MG63 (cell line): ENCODE results near the gene CHRNB4. TPM values are rescaled to one million over a fixed set of nuclear protein-coding genes. Genes with fewer than 3 reads are reported as not detected.

Experiments used
- DNase-seq: peaks from one replicate; pipeline ENCODE4 v3.0.0-alpha.2; 2020
- H3K27me3 ChIP-seq: fragments of 250-450 bp; sonication (Bioruptor Pico); 2 replicates; pipeline ENCODE4 v1.5.1; 2020; ENCODE audit warnings: mild to moderate bottlenecking, moderate library complexity
- H3K36me3 ChIP-seq: fragments of 250-450 bp; sonication (Bioruptor Pico); 2 replicates; pipeline ENCODE4 v1.5.1; 2020; ENCODE audit warnings: mild to moderate bottlenecking, moderate library complexity
- H3K4me3 ChIP-seq: fragments of 250-450 bp; sonication (Bioruptor Pico); 2 replicates; pipeline ENCODE4 v1.5.1; 2020; ENCODE audit warnings: mild to moderate bottlenecking, moderate library complexity
- H3K9me3 ChIP-seq: fragments of 250-450 bp; sonication (Bioruptor Pico); 2 replicates; pipeline ENCODE4 v1.5.1; 2020; ENCODE audit warnings: mild to moderate bottlenecking, moderate library complexity
- total RNA-seq: library from RNA; depleted of rRNA; stranded (reverse); fragments of >200 nt; shearing (Covaris generic); gene quantifications from 2 replicates; pipeline ENCODE4 v1.2.3, GENCODE V29; 2014; ENCODE audit warnings: low replicate concordance

Gene CHRNB4
- total RNA-seq, 1 experiment from 2014 or later = not detected

DNA sequence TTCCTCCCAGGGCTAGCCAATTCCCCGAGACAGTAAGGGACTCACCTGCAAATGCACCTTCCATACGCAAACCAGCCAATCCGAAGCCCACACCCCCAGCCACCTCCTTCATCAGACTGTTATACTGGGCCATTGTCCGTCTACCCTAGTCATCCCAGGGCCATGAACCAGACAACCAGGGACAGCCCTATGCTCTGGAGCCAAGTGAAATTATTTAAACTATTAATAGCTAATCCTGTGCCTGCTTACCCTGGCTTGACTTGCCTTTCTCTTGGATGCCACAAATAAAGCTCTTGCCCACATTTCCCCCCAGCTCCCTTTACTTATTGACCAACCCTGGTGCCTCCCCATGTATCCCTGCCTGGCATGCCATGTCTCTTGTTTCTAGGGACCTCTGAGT, 4.0 kb upstream of the CHRNB4 start:
- no peak overlapping the region for H3K4me3 ChIP-seq
- H3K27me3 ChIP-seq = no peaks in the 10 kb centered on the region; the same call in 1 of the 2 replicates
- no peak for DNase-seq
- no peaks in the 10 kb centered on the region; the same call in 1 of the 2 replicates for H3K9me3 ChIP-seq
- H3K36me3 ChIP-seq = no peaks in the 10 kb centered on the region

DNA sequence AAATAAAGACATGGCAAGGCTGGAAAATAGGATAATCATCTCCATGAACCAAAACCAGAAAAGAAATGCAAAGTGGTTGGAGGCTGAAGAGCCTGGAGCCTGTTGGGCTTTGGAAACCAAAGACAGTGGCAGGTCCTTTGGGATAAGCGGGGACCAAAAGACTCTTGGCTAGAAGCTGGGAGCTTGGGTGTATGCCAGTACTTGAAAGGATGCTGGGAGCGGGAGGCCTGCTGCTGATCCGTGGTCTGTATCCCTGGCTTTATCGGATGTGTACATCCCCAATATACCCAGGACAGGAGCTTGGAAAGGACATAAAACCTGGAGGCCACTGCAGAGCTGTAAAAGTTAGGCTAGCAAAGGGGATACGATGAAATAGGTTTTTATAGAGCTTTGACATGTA, 1.3 kb upstream of the CHRNB4 start:
- Histone ChIP-seq H3K36me3 (no peaks in the 10 kb centered on the region), H3K9me3 (no peaks in the 10 kb centered on the region), H3K4me3 (no peak overlapping the region), H3K27me3 (no peaks in the 10 kb centered on the region; the same call in 1 of the 2 replicates)
- no peak for DNase-seq

DNA sequence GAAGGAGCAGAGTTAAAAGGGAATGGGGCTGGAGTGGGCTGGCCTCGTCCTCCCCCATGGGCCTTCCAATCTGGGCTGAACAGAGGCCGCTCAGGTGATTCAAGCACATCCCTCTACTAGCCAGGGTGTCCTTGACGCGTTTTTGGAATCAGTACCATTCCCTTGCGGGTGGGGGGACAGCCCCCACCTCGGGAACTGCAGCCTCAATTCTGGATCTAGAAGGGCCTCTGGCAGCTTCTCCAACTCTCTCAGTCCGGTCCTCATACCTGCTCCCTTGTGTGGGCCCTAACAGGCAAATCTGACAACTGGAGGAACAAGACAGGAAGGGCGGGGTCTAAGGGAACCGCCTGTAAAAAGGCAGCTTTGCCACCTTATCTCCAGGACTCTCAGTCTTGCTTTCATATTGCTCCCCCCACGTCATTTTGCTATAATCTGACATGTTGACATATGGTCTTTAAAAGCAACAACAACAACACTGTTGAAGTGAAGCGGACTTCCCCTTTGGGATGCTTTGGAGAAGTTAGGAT, 802 bp upstream of the CHRNB4 start:
- no peak for DNase-seq
- Histone ChIP-seq H3K4me3 (no peak overlapping the region), H3K36me3 (no peaks in the 10 kb centered on the region), H3K9me3 (no peaks in the 10 kb centered on the region), H3K27me3 (no peaks in the 10 kb centered on the region; the same call in 1 of the 2 replicates)

DNA sequence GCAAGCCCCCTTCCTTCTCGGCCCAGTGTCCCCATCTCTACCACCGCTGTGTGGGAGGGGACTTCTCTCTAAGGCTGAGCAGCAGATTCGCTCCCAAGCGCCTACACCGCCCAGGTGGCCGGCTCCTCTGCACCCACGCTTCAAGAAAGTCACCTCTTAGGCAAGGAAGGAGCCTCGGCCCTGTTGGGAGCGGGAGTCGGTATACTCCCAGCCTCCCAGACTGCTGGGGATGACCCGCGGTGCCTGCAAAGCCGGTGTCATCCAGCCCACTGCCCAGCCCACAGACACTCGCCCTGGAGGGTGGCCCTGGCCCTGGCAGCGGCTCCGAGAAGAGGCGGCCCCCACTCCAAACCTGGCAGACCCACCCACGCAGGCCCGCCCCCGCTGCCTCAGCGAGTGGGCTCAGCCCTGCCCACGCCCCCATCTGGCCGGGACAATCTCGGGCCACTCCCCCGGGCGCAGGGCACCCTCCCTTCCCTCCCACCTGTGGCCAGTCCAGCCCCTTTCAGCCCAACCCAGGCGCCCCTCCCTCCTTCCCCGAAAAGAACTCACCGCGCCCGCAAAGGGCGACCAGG, 396 bp downstream of the CHRNB4 start:
- no peak for DNase-seq
- Histone ChIP-seq H3K9me3 (no peaks in the 10 kb centered on the region), H3K27me3 (no peaks in the 10 kb centered on the region; the same call in 1 of the 2 replicates), H3K36me3 (no peaks in the 10 kb centered on the region), H3K4me3 (peak overlapping the region; percentile 38)

DNA sequence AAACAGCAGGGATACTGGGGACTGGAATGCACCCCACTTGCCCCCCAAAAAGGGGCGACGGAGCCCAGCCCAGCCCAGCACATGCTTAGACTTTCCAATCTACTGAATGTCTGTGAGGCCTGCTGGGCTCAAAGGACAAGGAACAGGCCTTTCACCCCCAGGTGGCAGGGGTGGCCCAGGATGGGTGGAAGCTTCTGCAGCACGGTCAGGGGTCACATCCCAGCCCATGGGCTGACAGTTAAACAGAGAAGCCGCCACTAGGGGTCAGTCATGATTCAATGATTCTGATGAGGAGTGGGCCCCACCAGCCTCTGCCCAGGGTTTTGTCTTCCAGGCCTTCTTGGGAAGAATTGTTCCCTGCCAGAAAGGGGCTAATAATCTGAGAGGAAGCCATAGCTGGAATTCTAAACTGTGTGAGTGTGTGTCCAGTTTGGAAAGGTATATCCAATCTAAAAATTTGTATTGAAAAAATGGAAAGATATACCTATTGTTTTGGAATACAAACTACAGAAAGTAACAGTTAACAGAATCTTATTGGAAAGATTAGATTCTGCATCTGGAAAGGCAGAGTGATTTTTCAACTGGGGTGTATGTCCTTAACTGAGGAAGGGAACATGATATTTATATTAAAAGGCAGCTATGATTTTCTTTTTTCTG, 2.2 kb downstream of the CHRNB4 start:
- H3K9me3 ChIP-seq = peaks cover under 1% of the 10 kb centered on the region; the same call in 1 of the 2 replicates
- H3K27me3 ChIP-seq = no peaks in the 10 kb centered on the region
- no peaks in the 10 kb centered on the region for H3K36me3 ChIP-seq
- H3K4me3 ChIP-seq = no peak overlapping the region
- peak; percentile 45 for DNase-seq

DNA sequence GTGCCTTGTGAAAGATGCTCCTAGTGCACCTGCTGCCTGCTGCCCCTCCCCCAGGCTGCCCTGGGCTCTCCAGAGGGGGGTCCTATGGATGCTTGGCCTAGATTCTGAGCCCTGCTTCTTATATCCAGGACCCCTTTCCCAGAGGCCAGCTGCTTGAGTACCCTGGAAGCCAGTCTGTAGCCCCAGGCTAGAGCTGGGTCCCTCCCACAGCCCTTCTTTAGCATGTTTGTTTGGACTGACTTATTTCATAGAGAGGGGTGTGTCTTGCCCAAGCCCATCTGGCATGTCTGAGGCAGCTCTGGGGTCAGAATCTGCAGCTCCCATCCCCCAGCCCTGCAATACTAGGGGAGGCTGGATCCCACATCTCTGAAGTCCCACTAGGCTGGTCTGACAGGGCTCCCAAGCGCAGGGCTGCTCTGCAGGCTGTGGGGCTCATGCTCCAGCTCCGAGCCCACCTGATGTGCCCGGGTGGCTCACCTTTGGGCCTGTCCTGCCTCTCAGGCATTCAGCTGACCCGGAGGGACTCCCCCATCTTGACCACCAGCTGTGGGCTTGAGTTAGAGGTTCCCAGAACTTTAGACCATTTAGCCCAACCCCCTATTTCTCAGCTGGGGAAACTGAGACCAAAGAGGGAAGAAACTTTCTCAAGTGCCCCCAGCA, 3.1 kb downstream of the CHRNB4 start:
- Histone ChIP-seq H3K9me3 (peaks cover 8% of the 10 kb centered on the region), H3K36me3 (no peaks in the 10 kb centered on the region), H3K27me3 (no peaks in the 10 kb centered on the region), H3K4me3 (no peak overlapping the region)
- DNase-seq = no peak

DNA sequence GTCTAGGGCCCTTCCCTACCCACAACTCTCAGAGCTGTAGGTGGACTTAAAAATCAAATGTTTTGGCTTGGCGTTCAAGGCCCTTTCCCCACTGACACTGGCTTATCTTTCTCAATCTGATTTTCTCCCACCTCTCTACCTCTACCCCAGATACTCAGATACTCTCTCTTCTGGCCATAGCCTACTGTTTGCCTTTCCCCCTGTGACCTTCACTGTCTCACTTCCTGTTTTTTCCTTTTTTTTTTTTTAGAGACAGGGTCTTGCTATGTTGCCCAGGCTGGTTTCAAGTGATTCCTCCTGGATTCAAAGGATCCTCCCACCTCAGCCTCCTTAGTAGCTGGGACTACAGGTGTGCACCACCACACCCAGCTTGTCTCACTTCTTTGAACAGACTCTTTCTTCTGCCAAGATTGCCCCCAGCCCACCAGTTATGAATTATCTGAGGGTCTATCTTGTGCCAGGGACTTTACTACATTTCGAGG, 4.6 kb downstream of the CHRNB4 start:
- no peak overlapping the region for H3K4me3 ChIP-seq
- H3K27me3 ChIP-seq = no peaks in the 10 kb centered on the region
- no peaks in the 10 kb centered on the region for H3K36me3 ChIP-seq
- no peak for DNase-seq
- H3K9me3 ChIP-seq = peaks cover 9% of the 10 kb centered on the region

DNA sequence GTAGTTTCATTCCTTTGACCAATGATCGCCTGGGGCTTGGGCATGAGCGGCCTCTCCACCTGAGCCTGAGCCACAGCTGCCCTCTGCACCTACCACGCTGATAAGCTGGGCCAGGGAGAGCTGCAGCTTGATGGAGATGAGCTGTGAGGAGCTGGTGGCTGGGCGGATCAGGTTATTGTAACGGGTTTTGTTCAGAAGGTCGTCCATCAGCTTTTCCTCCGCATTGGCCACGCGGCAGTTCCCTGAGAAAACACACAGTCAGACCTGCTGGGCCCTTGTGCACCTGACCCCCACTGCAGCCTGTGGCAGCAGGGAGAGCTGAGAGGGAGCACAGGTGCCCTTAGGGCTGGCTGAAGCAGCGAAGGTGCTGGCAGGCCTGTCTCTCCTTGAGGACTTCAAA, 5.7 kb downstream of the CHRNB4 start:
- no peaks in the 10 kb centered on the region for H3K27me3 ChIP-seq
- no peaks in the 10 kb centered on the region for H3K36me3 ChIP-seq
- H3K9me3 ChIP-seq = peaks cover 9% of the 10 kb centered on the region
- H3K4me3 ChIP-seq = no peak overlapping the region
- no peak for DNase-seq

DNA sequence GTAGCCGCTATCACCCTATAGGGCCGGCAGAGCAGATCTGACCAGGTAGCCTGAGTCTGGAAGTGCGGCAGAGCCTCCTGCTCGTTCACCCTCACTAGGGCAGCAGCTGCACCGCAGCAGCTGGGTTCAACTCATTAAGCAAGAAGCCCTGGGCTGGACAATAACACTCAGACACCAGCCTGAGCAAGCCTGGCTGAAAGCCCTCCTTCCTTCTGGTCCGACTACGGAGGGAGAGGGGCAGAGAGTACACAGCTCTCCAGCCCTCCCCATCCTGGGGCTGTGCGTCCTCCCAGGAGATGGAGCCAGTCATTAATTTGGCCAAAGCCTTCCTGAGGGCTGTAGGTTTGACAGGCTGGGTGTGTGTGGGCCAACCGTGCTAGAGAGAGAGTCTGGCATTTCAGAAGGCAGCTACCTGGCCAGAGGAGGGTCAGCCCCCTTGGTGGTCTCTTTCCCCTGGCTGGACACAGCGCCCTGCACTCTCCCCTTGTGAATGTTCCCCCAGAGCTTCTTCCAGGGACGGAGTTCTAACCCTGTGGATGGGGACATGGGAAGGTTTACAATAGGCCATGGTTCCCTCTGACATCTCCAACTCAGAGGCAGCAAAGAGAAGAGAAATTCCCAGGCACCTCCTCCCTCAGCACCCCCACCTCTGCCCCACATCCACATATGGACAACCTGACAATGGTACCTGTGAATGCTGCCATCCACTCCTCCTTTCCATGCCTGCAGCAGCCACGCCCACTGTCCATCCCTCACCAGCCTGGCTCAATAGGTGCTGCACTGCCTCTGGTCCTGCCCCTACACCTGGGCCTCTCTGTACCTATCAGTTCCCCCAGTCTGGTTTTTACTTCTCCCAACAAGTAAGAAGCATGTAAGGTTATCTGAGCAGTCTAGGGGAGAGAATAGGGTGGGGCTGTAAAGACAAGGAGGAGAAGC, 6.5 kb downstream of the CHRNB4 start:
- H3K9me3 ChIP-seq = peaks cover 9% of the 10 kb centered on the region
- H3K36me3 ChIP-seq = no peaks in the 10 kb centered on the region
- no peak for DNase-seq
- no peaks in the 10 kb centered on the region for H3K27me3 ChIP-seq
- H3K4me3 ChIP-seq = no peak overlapping the region

DNA sequence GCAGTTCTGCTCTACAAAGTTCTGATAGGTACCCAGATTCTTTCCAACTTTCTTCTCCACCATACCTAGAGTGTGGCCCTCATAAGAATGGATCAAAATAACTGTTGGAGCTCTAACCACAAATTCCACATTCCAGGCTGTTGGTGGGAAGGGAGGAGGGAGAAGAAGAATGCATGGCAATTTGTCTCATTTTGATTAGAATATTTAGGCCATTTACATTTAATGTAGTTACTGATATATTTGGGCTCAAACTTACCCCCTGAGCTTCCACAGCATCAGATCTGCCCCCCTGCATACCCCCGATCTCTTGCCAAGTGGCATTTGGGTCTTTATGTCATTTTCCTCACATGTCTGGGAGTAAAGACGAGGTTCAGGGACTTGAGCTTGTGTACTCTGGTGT, 7.7 kb downstream of the CHRNB4 start:
- H3K9me3 ChIP-seq = peaks cover 9% of the 10 kb centered on the region
- DNase-seq = no peak
- H3K27me3 ChIP-seq = peaks cover 9% of the 10 kb centered on the region

DNA sequence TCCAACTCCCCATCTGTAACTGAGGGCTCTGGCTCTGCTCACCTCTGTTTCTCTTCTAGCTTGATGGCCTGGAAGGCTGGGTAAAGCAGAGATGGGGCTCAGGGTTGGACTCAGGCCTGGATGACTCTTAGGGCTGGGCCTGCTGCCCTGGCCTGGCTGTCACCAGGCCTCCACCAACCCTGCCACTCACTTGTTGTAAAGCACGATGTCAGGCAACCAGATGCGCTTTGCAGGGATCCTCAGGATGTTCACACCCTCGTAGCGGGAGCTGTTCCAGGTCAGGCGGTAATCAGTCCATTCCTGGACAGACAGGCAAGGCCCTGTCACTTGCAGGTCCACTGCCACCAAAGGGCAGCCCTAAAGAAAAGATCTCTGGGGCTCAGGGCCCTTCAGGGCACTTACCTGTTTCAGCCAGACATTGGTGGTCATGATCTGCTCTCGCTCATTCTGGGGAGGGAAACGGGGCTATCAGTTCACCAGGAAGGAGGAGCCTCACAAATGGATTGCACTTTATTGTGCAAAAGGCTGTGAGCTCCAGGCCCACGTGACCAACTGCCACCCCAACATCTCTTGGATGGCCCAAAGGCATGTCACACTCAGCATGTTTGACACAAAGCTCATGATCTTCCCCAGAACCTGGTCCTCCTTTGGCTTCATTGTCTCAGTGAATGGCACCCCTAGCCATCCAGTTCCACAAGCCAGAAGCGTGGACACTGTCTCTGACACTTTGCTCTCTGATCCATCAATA, 9.9 kb downstream of the CHRNB4 start:
- Histone ChIP-seq H3K27me3 (peaks cover 23% of the 10 kb centered on the region), H3K9me3 (peaks cover 9% of the 10 kb centered on the region), H3K36me3 (no peaks in the 10 kb centered on the region), H3K4me3 (no peak overlapping the region)
- DNase-seq = no peak

More for the DNA sequence above, 7.7 kb downstream of the CHRNB4 start:
- H3K36me3 ChIP-seq = no peaks in the 10 kb centered on the region
- H3K4me3 ChIP-seq = no peak overlapping the region

DNA sequence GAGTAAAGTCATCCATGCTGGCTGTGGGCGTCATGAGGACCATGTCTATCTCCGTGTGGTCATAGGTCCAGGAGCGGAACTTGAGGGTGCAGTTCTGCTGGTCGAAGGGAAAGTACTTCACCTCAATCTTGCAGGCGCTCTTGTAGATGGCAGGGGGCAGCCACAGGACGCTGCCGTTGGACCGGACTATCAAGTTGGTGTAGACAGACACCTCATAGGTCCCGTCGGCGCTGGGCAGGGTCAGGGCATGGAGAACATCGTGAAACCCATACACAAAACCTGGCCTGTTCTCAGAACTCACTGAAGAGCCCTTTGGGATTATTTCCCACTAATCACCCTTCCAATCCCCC, 11.3 kb downstream of the CHRNB4 start:
- H3K4me3 ChIP-seq = no peak overlapping the region
- peaks cover 9% of the 10 kb centered on the region for H3K9me3 ChIP-seq
- no peak for DNase-seq
- no peaks in the 10 kb centered on the region for H3K36me3 ChIP-seq
- H3K27me3 ChIP-seq = peaks cover 23% of the 10 kb centered on the region

DNA sequence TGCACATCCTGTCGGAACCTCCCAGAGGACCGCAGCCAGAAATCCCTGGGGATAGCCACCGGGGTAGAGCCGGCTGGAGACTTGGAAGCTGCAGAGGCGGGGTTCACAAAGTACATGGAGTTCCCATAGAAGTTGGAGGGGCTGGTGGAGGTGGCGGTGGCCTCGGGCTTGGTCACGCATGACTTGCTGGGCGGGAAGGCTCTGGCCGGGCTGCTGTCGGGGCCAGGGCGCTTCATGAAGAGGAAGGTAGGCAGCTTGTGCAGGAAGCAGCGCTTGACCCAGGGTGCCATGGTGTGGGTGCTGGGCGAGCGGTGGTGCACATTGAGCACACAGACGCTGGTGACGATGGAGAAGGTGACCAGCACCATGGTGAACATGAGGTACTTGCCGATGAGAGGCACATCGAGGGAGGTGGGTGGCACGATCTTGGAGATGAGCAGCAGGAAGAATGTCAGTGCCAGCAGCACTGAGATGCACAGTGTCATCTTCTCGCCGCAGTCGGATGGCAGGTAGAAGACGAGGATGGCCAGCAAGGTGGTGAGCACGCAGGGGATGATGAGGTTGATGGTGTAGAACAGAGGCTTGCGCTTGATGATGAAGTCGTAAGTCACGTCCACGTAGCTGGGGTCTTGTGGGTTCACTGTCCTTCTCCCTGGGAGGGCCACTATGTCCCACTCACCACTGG, 11.8 kb downstream of the CHRNB4 start:
- Histone ChIP-seq H3K27me3 (peaks cover 23% of the 10 kb centered on the region), H3K36me3 (no peaks in the 10 kb centered on the region), H3K9me3 (peaks cover 9% of the 10 kb centered on the region), H3K4me3 (no peak overlapping the region)
- DNase-seq = no peak

DNA sequence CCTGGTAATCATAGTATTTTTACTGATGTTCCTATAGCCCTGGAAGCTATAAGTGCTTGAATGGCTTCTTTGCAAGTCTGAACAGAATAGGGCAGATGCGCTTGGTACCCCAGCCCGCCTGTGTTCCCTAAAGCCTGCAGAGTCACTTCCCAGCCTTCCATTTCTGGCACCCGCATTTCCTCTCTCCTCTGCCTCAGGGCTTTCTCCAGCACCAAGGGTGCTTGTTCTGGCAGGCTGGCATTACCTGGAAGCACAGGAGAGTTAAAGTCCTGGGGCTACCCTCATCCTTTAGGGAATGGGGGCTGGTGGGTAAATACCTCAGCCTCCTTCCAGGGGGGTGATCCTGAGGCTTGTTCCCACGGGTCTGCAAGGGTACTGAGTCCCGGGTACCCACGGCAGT, 12.8 kb downstream of the CHRNB4 start:
- H3K27me3 ChIP-seq = peaks cover 23% of the 10 kb centered on the region
- no peaks in the 10 kb centered on the region for H3K36me3 ChIP-seq
- H3K9me3 ChIP-seq = peaks cover 4% of the 10 kb centered on the region
- DNase-seq = no peak
- no peak overlapping the region for H3K4me3 ChIP-seq

DNA sequence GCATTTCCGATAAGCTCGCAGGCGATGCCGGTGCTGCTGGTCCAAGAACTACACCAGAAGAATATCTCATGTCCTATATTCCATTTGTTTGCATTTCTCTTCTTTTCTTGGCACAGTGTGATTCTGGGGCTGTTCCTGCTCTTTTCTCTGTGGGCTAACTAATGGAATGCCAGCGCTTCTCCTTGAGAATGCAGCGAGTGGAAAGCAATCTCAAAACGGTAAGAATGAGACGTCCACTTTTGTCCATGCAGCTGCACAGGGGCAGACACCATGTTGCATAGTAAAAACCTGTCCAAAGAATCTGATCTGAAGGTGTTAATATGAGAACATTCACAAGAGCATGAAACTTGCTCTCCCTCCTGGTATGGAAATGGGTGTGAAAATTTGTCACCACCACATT, 13.7 kb downstream of the CHRNB4 start:
- Histone ChIP-seq H3K4me3 (no peak overlapping the region), H3K27me3 (peaks cover 25% of the 10 kb centered on the region), H3K9me3 (no peaks in the 10 kb centered on the region), H3K36me3 (no peaks in the 10 kb centered on the region)
- no peak for DNase-seq
